H9 (cell line): Measurements from ENCODE around the gene TNPO3. TPM values are rescaled to one million over a fixed set of nuclear protein-coding genes. Genes with fewer than 3 reads are reported as not detected.

ENCODE experiments used
- DNase-seq: peaks from one replicate; pipeline ENCODE4 v3.0.0-alpha.2; 2017
- H2AFZ ChIP-seq: one replicate; pipeline ENCODE4 v1.6.1; 2013; ENCODE audit warnings: mild to moderate bottlenecking, low read length, control low read depth, moderate library complexity
- H2AK5ac ChIP-seq: 2 replicates; pipeline ENCODE4 v1.6.1; 2013; ENCODE audit warnings: low read length, control low read depth, mixed read lengths; ENCODE audit not compliant: insufficient read length
- H2BK120ac ChIP-seq: one replicate; pipeline ENCODE4 v1.6.1; 2013; ENCODE audit warnings: low read depth, mild to moderate bottlenecking, low read length, control low read depth, inconsistent platforms; ENCODE audit not compliant: poor library complexity, severe bottlenecking
- H2BK12ac ChIP-seq: 2 replicates; pipeline ENCODE4 v1.6.1; 2013; ENCODE audit warnings: low read length, control low read depth, mixed read lengths, low read depth; ENCODE audit not compliant: insufficient read length
- H2BK15ac ChIP-seq: 2 replicates; pipeline ENCODE4 v1.6.1; 2013; ENCODE audit warnings: low read depth, low read length, control low read depth
- H2BK20ac ChIP-seq: one replicate; pipeline ENCODE4 v1.6.1; 2013; ENCODE audit warnings: low read depth, mild to moderate bottlenecking, low read length, control low read depth, inconsistent platforms; ENCODE audit not compliant: poor library complexity, severe bottlenecking
- H2BK5ac ChIP-seq: 2 replicates; pipeline ENCODE4 v1.6.1; 2013; ENCODE audit warnings: low read length, control low read depth, mixed read lengths; ENCODE audit not compliant: insufficient read length
- H3K14ac ChIP-seq: 2 replicates; pipeline ENCODE4 v1.6.1; 2013; ENCODE audit warnings: low read length, control low read depth; ENCODE audit not compliant: insufficient read depth
- H3K18ac ChIP-seq: 2 replicates; pipeline ENCODE4 v1.6.1; 2013; ENCODE audit warnings: low read depth, mild to moderate bottlenecking, mixed read lengths, low read length, control low read depth; ENCODE audit not compliant: insufficient read length
- H3K23ac ChIP-seq: 2 replicates; pipeline ENCODE4 v1.6.1; 2013; ENCODE audit warnings: low read length, control low read depth, mixed read lengths, low read depth; ENCODE audit not compliant: insufficient read length
- H3K23me2 ChIP-seq: 2 replicates; pipeline ENCODE4 v1.6.1; 2013; ENCODE audit warnings: low read depth, mild to moderate bottlenecking, mixed read lengths, low read length, control low read depth; ENCODE audit not compliant: insufficient read length, poor library complexity, severe bottlenecking
- H3K27ac ChIP-seq: 2 replicates; pipeline ENCODE4 v1.5.1; 2013; ENCODE audit warnings: low read length, control low read depth, mixed read lengths, low read depth; ENCODE audit not compliant: insufficient read length
- H3K27me3 ChIP-seq: 2 replicates; pipeline ENCODE4 v1.6.1; 2013; ENCODE audit warnings: low read length, control low read depth, inconsistent platforms; ENCODE audit not compliant: insufficient read depth
- H3K4ac ChIP-seq: 2 replicates; pipeline ENCODE4 v1.6.1; 2013; ENCODE audit warnings: low read depth, mild to moderate bottlenecking, control low read depth, inconsistent platforms, low read length, moderate library complexity
- H3K4me1 ChIP-seq: 2 replicates; pipeline ENCODE4 v1.6.1; 2013; ENCODE audit warnings: low read length, control low read depth, inconsistent platforms; ENCODE audit not compliant: insufficient read depth
- H3K4me2 ChIP-seq: 2 replicates; pipeline ENCODE4 v1.6.1; 2013; ENCODE audit warnings: low read length, control low read depth, mixed read lengths; ENCODE audit not compliant: insufficient read length, insufficient read depth
- H3K56ac ChIP-seq: 2 replicates; pipeline ENCODE4 v1.6.1; 2013; ENCODE audit warnings: low read depth, mild to moderate bottlenecking, mixed read lengths, low read length, control low read depth; ENCODE audit not compliant: insufficient read length
- H3K79me1 ChIP-seq: 2 replicates; pipeline ENCODE4 v1.6.1; 2013; ENCODE audit warnings: low read depth, mild to moderate bottlenecking, moderate library complexity, low read length, control low read depth, inconsistent platforms; ENCODE audit not compliant: insufficient read depth, poor library complexity, severe bottlenecking
- H3K79me2 ChIP-seq: 2 replicates; pipeline ENCODE4 v1.6.1; 2013; ENCODE audit warnings: low read length, control low read depth, inconsistent platforms; ENCODE audit not compliant: insufficient read depth
- H3K9ac ChIP-seq: 2 replicates; pipeline ENCODE4 v1.6.1; 2013; ENCODE audit warnings: low read length, control low read depth, mixed read lengths; ENCODE audit not compliant: insufficient read length; ENCODE audit errors: extremely low read depth
- H3K9me3 ChIP-seq: one replicate; pipeline ENCODE4 v1.6.1; 2013; ENCODE audit warnings: low read depth, low read length, inconsistent platforms; ENCODE audit not compliant: control insufficient read depth
- H3T11ph ChIP-seq: one replicate; pipeline ENCODE4 v1.6.1; 2013; ENCODE audit warnings: mild to moderate bottlenecking, low read length, control low read depth, inconsistent platforms
- H4K20me1 ChIP-seq: one replicate; pipeline ENCODE4 v1.6.1; 2013; ENCODE audit not compliant: control insufficient read depth, insufficient read length, insufficient read depth
- H4K5ac ChIP-seq: 2 replicates; pipeline ENCODE4 v1.6.1; 2013; ENCODE audit warnings: low read depth, mild to moderate bottlenecking, mixed read lengths, low read length, control low read depth; ENCODE audit not compliant: insufficient read length
- H4K8ac ChIP-seq: replicated peaks from 2 replicates; pipeline ENCODE4 v1.6.1; 2013; ENCODE audit warnings: low read length, control low read depth, mixed read lengths, low read depth; ENCODE audit not compliant: insufficient read length
- H4K91ac ChIP-seq: 2 replicates; pipeline ENCODE4 v1.6.1; 2013; ENCODE audit warnings: low read depth, mild to moderate bottlenecking, moderate library complexity, mixed read lengths, low read length, control low read depth; ENCODE audit not compliant: insufficient read length
- H3K27ac Mint-ChIP-seq, 3 experiments: 2 replicates in 2 of 3; 3 replicates in 1 of 3; pipeline ENCODE4 v1.8.0; 2020 to 2021; ENCODE audit warnings: mixed read lengths in 3 of 3, mild to moderate bottlenecking in 1 of 3, moderate library complexity in 1 of 3
- H3K27me3 Mint-ChIP-seq: 2 replicates; pipeline ENCODE4 v1.8.0; 2021; ENCODE audit warnings: low read depth, mild to moderate bottlenecking, moderate library complexity, mixed read lengths
- H3K36me3 Mint-ChIP-seq, 3 experiments: 2 replicates in 2 of 3; 3 replicates in 1 of 3; pipeline ENCODE4 v1.8.0; 2020 to 2021; ENCODE audit warnings: low read depth in 3 of 3, mixed read lengths in 3 of 3; ENCODE audit not compliant: insufficient read depth in 1 of 3
- H3K4me1 Mint-ChIP-seq, 2 experiments: 2 replicates each; pipeline ENCODE4 v1.8.0; 2020; ENCODE audit warnings: mixed read lengths in 2 of 2
- H3K4me3 Mint-ChIP-seq, 2 experiments: 2 replicates in 1 of 2; 3 replicates in 1 of 2; pipeline ENCODE4 v1.8.0; 2020 to 2021; ENCODE audit warnings: mild to moderate bottlenecking in 2 of 2, mixed read lengths in 2 of 2, moderate library complexity in 1 of 2
- H3K9me3 Mint-ChIP-seq, 2 experiments: 2 replicates in 1 of 2; 3 replicates in 1 of 2; pipeline ENCODE4 v1.8.0; 2020; ENCODE audit warnings: mild to moderate bottlenecking in 2 of 2, mixed read lengths in 2 of 2, moderate library complexity in 1 of 2
- CTCF ChIP-seq: fragments of 200-600 bp; sonication (generic); conservative IDR thresholded peaks from 3 replicates; pipeline ENCODE4 v1.8.0; 2021; ENCODE audit warnings: antibody characterized with exemption, mild to moderate bottlenecking
- WGBS: extraction: QIAGEN DNeasy Blood & Tissue Kit; methylation state at CpG from one replicate; pipeline ENCODE4 v1.1.7; 2013; ENCODE audit warnings: missing lambda C conversion rate, low lambda C conversion rate, mixed read lengths; ENCODE audit not compliant: insufficient read length; ENCODE audit errors: extremely low coverage; 5-methylcytosine and 5-hydroxymethylcytosine counted together
- total RNA-seq: library from RNA; stranded (reverse); gene quantifications from 2 replicates; pipeline ENCODE4 v1.2.1, GENCODE V29; 2021

TNPO3 gene
- total RNA-seq, 1 experiment from 2014 or later, result 90.1 TPM

DNA sequence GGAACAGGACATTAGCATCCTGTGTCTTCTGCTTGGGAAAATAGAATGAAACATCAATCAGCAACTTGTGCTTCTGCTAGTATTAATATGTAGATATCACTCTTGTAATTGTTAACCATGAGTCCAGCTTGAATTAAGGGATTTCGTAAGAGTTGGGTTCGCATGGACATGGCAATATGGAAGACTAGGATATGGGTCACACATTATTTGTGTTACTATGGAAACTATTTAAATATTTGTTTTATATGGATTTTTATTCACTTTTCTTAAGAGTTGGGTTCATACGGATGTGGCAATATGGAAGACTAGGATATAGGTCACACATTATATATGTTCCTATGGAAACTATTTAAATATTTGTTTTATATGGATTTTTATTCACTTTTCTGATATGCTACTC, 24.5 kb downstream of the TNPO3 start:
- H3K4me1 Mint-ChIP-seq, result peaks cover 2 to 3% of the 10 kb centered on the region in 2 experiments; a peak in 1 of 4 replicates
- H3K9me3 Mint-ChIP-seq, result no peaks in the 10 kb centered on the region; a peak in 1 of 5 replicates
- Histone ChIP-seq H2BK120ac (no peak overlapping the region), H4K8ac (no peak overlapping the region), H3K27me3 (no peaks in the 10 kb centered on the region), H3K27ac (no peak overlapping the region), H4K20me1 (no peaks in the 10 kb centered on the region), H2AK5ac (no peak overlapping the region), H3K79me2 (peaks cover 19% of the 10 kb centered on the region; the same call in 1 of the 2 replicates), H2BK12ac (no peak overlapping the region), H3K9me3 (no peaks in the 10 kb centered on the region), H3K4me2 (no peak overlapping the region), H3K23me2 (no peaks in the 10 kb centered on the region), H3K4me1 (no peaks in the 10 kb centered on the region), H3K9ac (no peak overlapping the region), H2AFZ (no peak overlapping the region), H3K14ac (no peak overlapping the region), H3T11ph (no peak overlapping the region), H3K18ac (no peak overlapping the region), H2BK15ac (no peak overlapping the region), H4K5ac (no peak overlapping the region), H3K4ac (no peak overlapping the region), H3K23ac (no peak overlapping the region), H4K91ac (no peak overlapping the region), H2BK20ac (no peak overlapping the region), H2BK5ac (no peak overlapping the region), H3K56ac (no peak overlapping the region), H3K79me1 (peaks cover 10% of the 10 kb centered on the region)
- no peaks in the 10 kb centered on the region for H3K27me3 Mint-ChIP-seq
- H3K4me3 Mint-ChIP-seq, result no peak overlapping the region
- H3K36me3 Mint-ChIP-seq, result peaks cover 26 to 46% (median 37%) of the 10 kb centered on the region in 3 experiments; a peak in 6 of 7 replicates
- no peak overlapping the region for H3K27ac Mint-ChIP-seq
- TF ChIP-seq CTCF, result no peak
- no CpG with 5 or more reads among the region's 3 CpGs for WGBS
- no peak for DNase-seq
